H9 (cell line): ENCODE data around the gene SCT. TPM values are rescaled to one million over a fixed set of nuclear protein-coding genes. Genes with fewer than 3 reads are reported as not detected.
A peak's percentile ranks its signal among the peaks of the same experiment; 100 is the strongest.

Experiments
- DNase-seq: peaks from one replicate; pipeline ENCODE4 v3.0.0-alpha.2; 2017
- H2AFZ ChIP-seq: one replicate; pipeline ENCODE4 v1.6.1; 2013; ENCODE audit warnings: mild to moderate bottlenecking, low read length, control low read depth, moderate library complexity
- H2AK5ac ChIP-seq: 2 replicates; pipeline ENCODE4 v1.6.1; 2013; ENCODE audit warnings: low read length, control low read depth, mixed read lengths; ENCODE audit not compliant: insufficient read length
- H2BK120ac ChIP-seq: one replicate; pipeline ENCODE4 v1.6.1; 2013; ENCODE audit warnings: low read depth, mild to moderate bottlenecking, low read length, control low read depth, inconsistent platforms; ENCODE audit not compliant: poor library complexity, severe bottlenecking
- H2BK12ac ChIP-seq: 2 replicates; pipeline ENCODE4 v1.6.1; 2013; ENCODE audit warnings: low read length, control low read depth, mixed read lengths, low read depth; ENCODE audit not compliant: insufficient read length
- H2BK15ac ChIP-seq: 2 replicates; pipeline ENCODE4 v1.6.1; 2013; ENCODE audit warnings: low read depth, low read length, control low read depth
- H2BK20ac ChIP-seq: one replicate; pipeline ENCODE4 v1.6.1; 2013; ENCODE audit warnings: low read depth, mild to moderate bottlenecking, low read length, control low read depth, inconsistent platforms; ENCODE audit not compliant: poor library complexity, severe bottlenecking
- H2BK5ac ChIP-seq: 2 replicates; pipeline ENCODE4 v1.6.1; 2013; ENCODE audit warnings: low read length, control low read depth, mixed read lengths; ENCODE audit not compliant: insufficient read length
- H3K14ac ChIP-seq: 2 replicates; pipeline ENCODE4 v1.6.1; 2013; ENCODE audit warnings: low read length, control low read depth; ENCODE audit not compliant: insufficient read depth
- H3K18ac ChIP-seq: 2 replicates; pipeline ENCODE4 v1.6.1; 2013; ENCODE audit warnings: low read depth, mild to moderate bottlenecking, mixed read lengths, low read length, control low read depth; ENCODE audit not compliant: insufficient read length
- H3K23ac ChIP-seq: 2 replicates; pipeline ENCODE4 v1.6.1; 2013; ENCODE audit warnings: low read length, control low read depth, mixed read lengths, low read depth; ENCODE audit not compliant: insufficient read length
- H3K23me2 ChIP-seq: 2 replicates; pipeline ENCODE4 v1.6.1; 2013; ENCODE audit warnings: low read depth, mild to moderate bottlenecking, mixed read lengths, low read length, control low read depth; ENCODE audit not compliant: insufficient read length, poor library complexity, severe bottlenecking
- H3K27ac ChIP-seq: 2 replicates; pipeline ENCODE4 v1.5.1; 2013; ENCODE audit warnings: low read length, control low read depth, mixed read lengths, low read depth; ENCODE audit not compliant: insufficient read length
- H3K27me3 ChIP-seq: 2 replicates; pipeline ENCODE4 v1.6.1; 2013; ENCODE audit warnings: low read length, control low read depth, inconsistent platforms; ENCODE audit not compliant: insufficient read depth
- H3K4ac ChIP-seq: 2 replicates; pipeline ENCODE4 v1.6.1; 2013; ENCODE audit warnings: low read depth, mild to moderate bottlenecking, control low read depth, inconsistent platforms, low read length, moderate library complexity
- H3K4me1 ChIP-seq: 2 replicates; pipeline ENCODE4 v1.6.1; 2013; ENCODE audit warnings: low read length, control low read depth, inconsistent platforms; ENCODE audit not compliant: insufficient read depth
- H3K4me2 ChIP-seq: 2 replicates; pipeline ENCODE4 v1.6.1; 2013; ENCODE audit warnings: low read length, control low read depth, mixed read lengths; ENCODE audit not compliant: insufficient read length, insufficient read depth
- H3K56ac ChIP-seq: 2 replicates; pipeline ENCODE4 v1.6.1; 2013; ENCODE audit warnings: low read depth, mild to moderate bottlenecking, mixed read lengths, low read length, control low read depth; ENCODE audit not compliant: insufficient read length
- H3K79me1 ChIP-seq: 2 replicates; pipeline ENCODE4 v1.6.1; 2013; ENCODE audit warnings: low read depth, mild to moderate bottlenecking, moderate library complexity, low read length, control low read depth, inconsistent platforms; ENCODE audit not compliant: insufficient read depth, poor library complexity, severe bottlenecking
- H3K79me2 ChIP-seq: 2 replicates; pipeline ENCODE4 v1.6.1; 2013; ENCODE audit warnings: low read length, control low read depth, inconsistent platforms; ENCODE audit not compliant: insufficient read depth
- H3K9ac ChIP-seq: 2 replicates; pipeline ENCODE4 v1.6.1; 2013; ENCODE audit warnings: low read length, control low read depth, mixed read lengths; ENCODE audit not compliant: insufficient read length; ENCODE audit errors: extremely low read depth
- H3K9me3 ChIP-seq: one replicate; pipeline ENCODE4 v1.6.1; 2013; ENCODE audit warnings: low read depth, low read length, inconsistent platforms; ENCODE audit not compliant: control insufficient read depth
- H3T11ph ChIP-seq: one replicate; pipeline ENCODE4 v1.6.1; 2013; ENCODE audit warnings: mild to moderate bottlenecking, low read length, control low read depth, inconsistent platforms
- H4K20me1 ChIP-seq: one replicate; pipeline ENCODE4 v1.6.1; 2013; ENCODE audit not compliant: control insufficient read depth, insufficient read length, insufficient read depth
- H4K5ac ChIP-seq: 2 replicates; pipeline ENCODE4 v1.6.1; 2013; ENCODE audit warnings: low read depth, mild to moderate bottlenecking, mixed read lengths, low read length, control low read depth; ENCODE audit not compliant: insufficient read length
- H4K8ac ChIP-seq: replicated peaks from 2 replicates; pipeline ENCODE4 v1.6.1; 2013; ENCODE audit warnings: low read length, control low read depth, mixed read lengths, low read depth; ENCODE audit not compliant: insufficient read length
- H4K91ac ChIP-seq: 2 replicates; pipeline ENCODE4 v1.6.1; 2013; ENCODE audit warnings: low read depth, mild to moderate bottlenecking, moderate library complexity, mixed read lengths, low read length, control low read depth; ENCODE audit not compliant: insufficient read length
- H3K27ac Mint-ChIP-seq, 3 experiments: 2 replicates in 2 of 3; 3 replicates in 1 of 3; pipeline ENCODE4 v1.8.0; 2020 to 2021; ENCODE audit warnings: mixed read lengths in 3 of 3, mild to moderate bottlenecking in 1 of 3, moderate library complexity in 1 of 3
- H3K27me3 Mint-ChIP-seq: 2 replicates; pipeline ENCODE4 v1.8.0; 2021; ENCODE audit warnings: low read depth, mild to moderate bottlenecking, moderate library complexity, mixed read lengths
- H3K36me3 Mint-ChIP-seq, 3 experiments: 2 replicates in 2 of 3; 3 replicates in 1 of 3; pipeline ENCODE4 v1.8.0; 2020 to 2021; ENCODE audit warnings: low read depth in 3 of 3, mixed read lengths in 3 of 3; ENCODE audit not compliant: insufficient read depth in 1 of 3
- H3K4me1 Mint-ChIP-seq, 2 experiments: 2 replicates each; pipeline ENCODE4 v1.8.0; 2020; ENCODE audit warnings: mixed read lengths in 2 of 2
- H3K4me3 Mint-ChIP-seq, 2 experiments: 2 replicates in 1 of 2; 3 replicates in 1 of 2; pipeline ENCODE4 v1.8.0; 2020 to 2021; ENCODE audit warnings: mild to moderate bottlenecking in 2 of 2, mixed read lengths in 2 of 2, moderate library complexity in 1 of 2
- H3K9me3 Mint-ChIP-seq, 2 experiments: 2 replicates in 1 of 2; 3 replicates in 1 of 2; pipeline ENCODE4 v1.8.0; 2020; ENCODE audit warnings: mild to moderate bottlenecking in 2 of 2, mixed read lengths in 2 of 2, moderate library complexity in 1 of 2
- CTCF ChIP-seq: fragments of 200-600 bp; sonication (generic); conservative IDR thresholded peaks from 3 replicates; pipeline ENCODE4 v1.8.0; 2021; ENCODE audit warnings: antibody characterized with exemption, mild to moderate bottlenecking
- WGBS: extraction: QIAGEN DNeasy Blood & Tissue Kit; methylation state at CpG from one replicate; pipeline ENCODE4 v1.1.7; 2013; ENCODE audit warnings: missing lambda C conversion rate, low lambda C conversion rate, mixed read lengths; ENCODE audit not compliant: insufficient read length; ENCODE audit errors: extremely low coverage; 5-methylcytosine and 5-hydroxymethylcytosine counted together
- total RNA-seq: library from RNA; stranded (reverse); gene quantifications from 2 replicates; pipeline ENCODE4 v1.2.1, GENCODE V29; 2021

The SCT gene
- total RNA-seq, 1 experiment from 2014 or later, result 1.8 TPM

GRCh38 chr11:607971-608659 is 18.9 kb downstream of the SCT start:
- no peak overlapping the region for H3K4me3 Mint-ChIP-seq
- Histone ChIP-seq H3K9ac (no peak overlapping the region), H3K9me3 (no peaks in the 10 kb centered on the region), H2AFZ (no peak overlapping the region), H4K5ac (no peak overlapping the region), H2BK20ac (no peak overlapping the region), H2BK5ac (no peak overlapping the region), H4K8ac (no peak overlapping the region), H3K79me2 (no peaks in the 10 kb centered on the region), H3T11ph (no peak overlapping the region), H3K14ac (no peak overlapping the region), H3K79me1 (no peaks in the 10 kb centered on the region), H3K23ac (no peak overlapping the region), H4K91ac (no peak overlapping the region), H2AK5ac (no peak overlapping the region), H3K23me2 (no peaks in the 10 kb centered on the region), H3K27me3 (no peaks in the 10 kb centered on the region), H3K4me2 (no peak overlapping the region), H3K27ac (no peak overlapping the region), H3K4me1 (no peaks in the 10 kb centered on the region), H4K20me1 (peaks cover 3% of the 10 kb centered on the region), H3K4ac (no peak overlapping the region), H2BK12ac (no peak overlapping the region), H2BK120ac (no peak overlapping the region), H3K56ac (no peak overlapping the region), H3K18ac (no peak overlapping the region), H2BK15ac (no peak overlapping the region)
- H3K9me3 Mint-ChIP-seq, result no peaks in the 10 kb centered on the region
- H3K27me3 Mint-ChIP-seq, result no peaks in the 10 kb centered on the region
- no peak for DNase-seq
- no peak for TF ChIP-seq CTCF
- WGBS, result no CpG with 5 or more reads among the region's 45 CpGs
- peak overlapping the region in 2 of 3 experiments; percentile 39 to 84; a peak in 4 of 7 replicates for H3K27ac Mint-ChIP-seq
- peaks cover 28 to 77% (median 70%) of the 10 kb centered on the region in 3 experiments for H3K36me3 Mint-ChIP-seq
- H3K4me1 Mint-ChIP-seq, result peaks cover 3 to 4% of the 10 kb centered on the region in 2 experiments; a peak in 1 of 4 replicates
